ENCODE measurements around the gene SMC1B. TPM values are rescaled to one million over a fixed set of nuclear protein-coding genes. Genes with fewer than 3 reads are reported as not detected.

Gene SMC1B
- total RNA-seq, 2 donors from 2014 or later, result not detected

- intact Hi-C loops (cut with DNase I), result no loop called here
- Histone ChIP-seq H3K4me3 (no peak overlapping the region), H3K27ac (no peak overlapping the region), H3K9me3 (no peaks in the 10 kb centered on the region), H3K4me1 (no peaks in the 10 kb centered on the region), H3K36me3 (replicated peaks in 1 of 2; ENCODE audit: insufficient read depth in 1 of 2, low read depth in 2 of 2) (no peaks in the 10 kb centered on the region), H3K27me3 (no peaks in the 10 kb centered on the region)
- DNase-seq, result no peak
- no peak for ATAC-seq
- no peak for TF ChIP-seq CTCF (IDR thresholded peaks at IDR 0.05)
- TF ChIP-seq POLR2A (IDR thresholded peaks at IDR 0.05), result no peak
- WGBS, 2 donors, result 78 to 85% methylated on average over 6 of the region's 6 CpGs
Observed at GRCh38 chr22:45453764-45454163, 40.4 kb upstream of the SMC1B start.

GRCh38 chr22:45452565-45453379 lies 39.4 kb upstream of the SMC1B start:
- Histone ChIP-seq H3K4me1 (no peaks in the 10 kb centered on the region), H3K27me3 (no peaks in the 10 kb centered on the region), H3K27ac (no peak overlapping the region), H3K4me3 (no peak overlapping the region), H3K36me3 (replicated peaks in 1 of 2; ENCODE audit: insufficient read depth in 1 of 2, low read depth in 2 of 2) (no peaks in the 10 kb centered on the region), H3K9me3 (no peaks in the 10 kb centered on the region)
- no peak for ATAC-seq
- intact Hi-C loops (cut with DNase I), result no loop called here
- no peak for TF ChIP-seq CTCF (IDR thresholded peaks at IDR 0.05)
- TF ChIP-seq POLR2A (IDR thresholded peaks at IDR 0.05), result no peak
- DNase-seq, result no peak
- 56 to 60% methylated on average over 8 of the region's 8 CpGs for WGBS, 2 donors

GRCh38 chr22:45451972-45452371 lies 38.6 kb upstream of the SMC1B start:
- ATAC-seq, result no peak
- Histone ChIP-seq H3K27me3 (no peaks in the 10 kb centered on the region), H3K4me1 (no peaks in the 10 kb centered on the region), H3K36me3 (replicated peaks in 1 of 2; ENCODE audit: insufficient read depth in 1 of 2, low read depth in 2 of 2) (no peaks in the 10 kb centered on the region), H3K27ac (no peak overlapping the region), H3K4me3 (no peak overlapping the region), H3K9me3 (no peaks in the 10 kb centered on the region)
- TF ChIP-seq POLR2A (IDR thresholded peaks at IDR 0.05) (no peak), CTCF (IDR thresholded peaks at IDR 0.05) (no peak)
- no peak for DNase-seq
- 64% methylated on average over 6 of the region's 6 CpGs for WGBS, 2 donors
- intact Hi-C loops (cut with DNase I), result no loop called here

- no peak overlapping the region for H3K4me3 ChIP-seq
- H3K27ac ChIP-seq, result no peak overlapping the region
- DNase-seq (peak in 1 of 4 donors; percentile 32), ATAC-seq (peak; percentile 59)
- H3K27me3 ChIP-seq, result no peaks in the 10 kb centered on the region
- no peaks in the 10 kb centered on the region for H3K36me3 ChIP-seq (replicated peaks in 1 of 2; ENCODE audit: insufficient read depth in 1 of 2, low read depth in 2 of 2)
- TF ChIP-seq POLR2A (IDR thresholded peaks at IDR 0.05) (no peak), CTCF (IDR thresholded peaks at IDR 0.05) (no peak)
- intact Hi-C loops (cut with DNase I), result no loop called here
- H3K4me1 ChIP-seq, result no peaks in the 10 kb centered on the region
- 55 to 59% methylated on average over 12 of the region's 12 CpGs for WGBS, 2 donors
- no peaks in the 10 kb centered on the region for H3K9me3 ChIP-seq
Observed at GRCh38 chr22:45450921-45451651, 37.7 kb upstream of the SMC1B start.
